ENCODE results near the gene MAP3K20. TPM values are rescaled to one million over a fixed set of nuclear protein-coding genes. Genes with fewer than 3 reads are reported as not detected.

Gene MAP3K20
- total RNA-seq (86.8 and 151 TPM in 2 replicates), polyA plus RNA-seq (169 and 291 TPM in 2 replicates)

DNA sequence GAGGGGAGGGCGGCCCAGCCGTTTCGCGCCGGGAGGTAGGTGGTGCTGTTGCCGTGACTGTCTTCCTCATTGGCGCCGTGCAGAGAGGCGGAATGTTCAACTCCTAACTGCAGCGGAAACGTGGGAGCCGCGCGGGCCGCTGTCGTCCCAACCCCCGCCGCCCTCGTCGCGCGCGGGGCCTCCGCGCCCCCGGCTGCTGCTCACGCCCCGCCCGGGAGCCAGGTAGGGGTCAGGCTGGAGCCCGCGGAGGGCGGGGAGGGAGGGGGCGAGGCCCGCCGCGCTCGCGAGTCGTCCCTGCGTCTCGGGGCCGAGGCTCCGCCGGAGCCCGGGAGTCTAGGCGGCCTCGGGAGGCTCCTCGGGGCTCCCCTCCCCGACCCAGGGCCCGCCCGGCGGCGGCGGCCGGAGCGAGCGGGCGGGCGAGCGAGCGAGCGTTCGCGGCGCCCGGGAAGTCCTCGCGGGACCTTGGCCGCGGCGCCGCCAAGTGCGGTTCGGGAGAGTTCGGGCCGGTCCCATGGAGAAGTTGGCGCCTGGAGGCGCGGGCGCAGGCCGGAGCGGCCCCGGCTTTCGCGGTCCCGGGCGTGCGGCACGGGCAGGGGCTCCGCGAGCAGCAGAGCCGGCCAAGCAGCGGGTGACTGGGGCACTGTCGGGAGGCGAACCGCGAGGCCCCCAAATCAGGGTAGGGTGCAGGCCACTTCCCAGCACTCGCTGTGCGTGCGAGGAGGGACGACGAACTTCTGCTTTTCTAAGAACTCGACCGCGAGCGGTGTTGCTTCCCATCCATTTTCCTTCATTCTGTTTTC, at the start of gene MAP3K20:
Gene MAP3K20 (plus strand): TSS at position 66 of the 800 bp plus-strand sequence. CDS start 15,186 bp downstream, outside the sequence.
- peak; percentile 78 to 79 for DNase-seq (ENCODE audit: low read depth in 1 of 2, low spot score in 1 of 2)
- peak; percentile 39 for TF ChIP-seq CTCF (IDR thresholded peaks at IDR 0.05; ENCODE audit: low read depth, low read length)
- peak within 1 kb of the TSS; percentile 100 for H3K27ac ChIP-seq

GRCh38 chr2:173026479-173026878, 49.2 kb upstream of the MAP3K20 start:
- no peak overlapping the region for H3K27ac ChIP-seq
- H3K4me1 ChIP-seq (ENCODE audit: low read depth) = peaks cover 29% of the 10 kb centered on the region
- no peak overlapping the region for H3K4me3 ChIP-seq
- no peaks in the 10 kb centered on the region for H3K9me3 ChIP-seq (ENCODE audit: low read depth)
- H3K36me3 ChIP-seq = no peaks in the 10 kb centered on the region
- no peaks in the 10 kb centered on the region for H3K27me3 ChIP-seq
- no peak for TF ChIP-seq CTCF (IDR thresholded peaks at IDR 0.05; ENCODE audit: low read depth, low read length)
- no peak for DNase-seq (ENCODE audit: low read depth in 1 of 2, low spot score in 1 of 2)

More for the DNA sequence above, at the start of gene MAP3K20:
- Histone ChIP-seq H3K9me3 (ENCODE audit: low read depth) (no peaks in the 10 kb centered on the region), H3K36me3 (no peaks in the 10 kb centered on the region), H3K4me3 (peak within 1 kb of the TSS; percentile 97), H3K27me3 (no peaks in the 10 kb centered on the region), H3K4me1 (ENCODE audit: low read depth) (peaks cover 45% of the 10 kb centered on the region)

DNA sequence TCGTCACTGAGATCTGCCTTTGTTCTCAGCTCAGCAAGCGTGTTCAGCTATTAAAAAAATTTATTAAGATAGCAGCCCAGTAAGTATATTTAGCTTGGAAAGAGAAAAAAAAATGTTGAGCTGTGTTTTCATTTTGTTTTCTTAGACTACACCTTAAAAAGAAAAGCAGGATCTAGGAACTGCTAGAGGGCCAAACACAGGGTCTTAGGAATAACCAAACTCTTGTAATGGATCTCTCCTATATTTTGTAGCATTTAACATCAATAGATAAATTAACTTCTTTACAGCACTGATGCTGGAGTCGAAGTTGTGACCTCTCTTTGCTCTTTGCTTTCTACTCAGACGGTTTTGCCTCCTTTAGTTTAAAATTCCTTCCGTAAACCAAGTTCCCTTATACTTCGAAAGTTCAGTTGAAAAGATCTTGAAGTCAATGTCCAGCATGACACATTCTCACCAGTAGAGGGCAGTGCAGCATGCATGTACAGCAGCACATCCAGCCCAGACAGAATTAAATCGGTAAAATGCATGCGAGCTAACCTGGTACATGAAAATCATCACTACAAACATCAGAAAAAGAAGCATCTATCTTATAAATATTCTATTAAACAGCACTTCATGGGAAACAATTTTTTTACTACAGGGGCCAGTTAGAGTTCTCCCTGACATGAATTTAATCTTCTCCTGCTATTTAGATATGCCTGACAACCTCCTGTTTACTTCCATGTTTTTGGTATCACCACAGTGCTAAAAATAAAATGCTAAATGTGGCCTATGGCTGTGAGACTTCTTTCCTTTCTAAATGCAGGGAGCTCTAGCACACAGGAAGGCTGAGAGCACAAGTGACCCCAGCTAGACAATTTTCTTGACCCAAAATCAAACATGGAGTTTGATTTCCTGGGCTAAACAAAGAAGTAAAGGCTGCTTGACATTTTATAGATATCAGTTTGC, 48.2 kb upstream of the MAP3K20 start:
- H3K27me3 ChIP-seq = no peaks in the 10 kb centered on the region
- H3K4me3 ChIP-seq = no peak overlapping the region
- H3K4me1 ChIP-seq (ENCODE audit: low read depth) = peaks cover 29% of the 10 kb centered on the region
- peak overlapping the region; percentile 93 for H3K27ac ChIP-seq
- peak; percentile 93 for TF ChIP-seq CTCF (IDR thresholded peaks at IDR 0.05; ENCODE audit: low read depth, low read length)
- no peaks in the 10 kb centered on the region for H3K9me3 ChIP-seq (ENCODE audit: low read depth)
- DNase-seq (ENCODE audit: low read depth in 1 of 2, low spot score in 1 of 2) = peak; percentile 94
- H3K36me3 ChIP-seq = no peaks in the 10 kb centered on the region

GRCh38 chr2:173028141-173028540, 47.5 kb upstream of the MAP3K20 start:
- H3K4me3 ChIP-seq = no peak overlapping the region
- TF ChIP-seq CTCF (IDR thresholded peaks at IDR 0.05; ENCODE audit: low read depth, low read length) = no peak
- peak overlapping the region; percentile 93 for H3K27ac ChIP-seq
- DNase-seq (ENCODE audit: low read depth in 1 of 2, low spot score in 1 of 2) = peak in 1 of 2 donors; percentile 21
- H3K36me3 ChIP-seq = no peaks in the 10 kb centered on the region
- H3K9me3 ChIP-seq (ENCODE audit: low read depth) = no peaks in the 10 kb centered on the region
- H3K27me3 ChIP-seq = no peaks in the 10 kb centered on the region
- H3K4me1 ChIP-seq (ENCODE audit: low read depth) = peaks cover 29% of the 10 kb centered on the region

DNA sequence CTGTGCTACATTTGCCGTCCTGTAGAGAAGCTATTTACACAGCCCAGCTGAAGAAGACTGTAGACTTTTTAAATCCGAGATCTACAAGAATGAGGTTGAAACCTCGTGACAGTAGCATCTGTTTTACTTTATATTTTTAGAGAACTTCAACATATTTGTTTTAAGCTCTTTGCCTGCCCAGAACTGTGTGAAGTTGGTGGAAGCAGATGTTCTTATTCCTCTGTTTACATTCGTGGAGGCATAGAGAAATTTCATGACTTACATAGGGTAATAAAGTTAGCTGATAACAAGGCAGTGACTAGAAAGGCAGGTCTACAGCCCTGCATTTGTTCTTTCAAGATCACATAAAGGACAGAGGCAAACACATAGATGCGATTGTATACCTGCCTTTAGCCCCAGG, 47.0 kb upstream of the MAP3K20 start:
- Histone ChIP-seq H3K4me1 (ENCODE audit: low read depth) (peaks cover 29% of the 10 kb centered on the region), H3K27me3 (no peaks in the 10 kb centered on the region), H3K4me3 (no peak overlapping the region), H3K36me3 (no peaks in the 10 kb centered on the region), H3K27ac (peak overlapping the region; percentile 93), H3K9me3 (ENCODE audit: low read depth) (no peaks in the 10 kb centered on the region)
- no peak for TF ChIP-seq CTCF (IDR thresholded peaks at IDR 0.05; ENCODE audit: low read depth, low read length)
- no peak for DNase-seq (ENCODE audit: low read depth in 1 of 2, low spot score in 1 of 2)
